B cell (primary cell): ENCODE results near the gene FADS2.

Experiments used
- EZH2 ChIP-seq: IDR thresholded peaks from 2 replicates; pipeline ENCODE4 v1.6.1; 2012; ENCODE audit warnings: borderline replicate concordance, low read depth, mild to moderate bottlenecking, moderate library complexity, low read length; ENCODE audit not compliant: insufficient read depth, poor library complexity, severe bottlenecking
- TF ChIP-seq, protein P1 (sequence below): fragments of 200-600 bp; IDR thresholded peaks from one replicate; pipeline ENCODE4 v1.8.0; 2022; ENCODE audit warnings: antibody characterized with exemption, mild to moderate bottlenecking

GRCh38 chr11:61903845-61904244 lies 75.7 kb downstream of the FADS2 start:
- TF ChIP-seq, protein P1, sequence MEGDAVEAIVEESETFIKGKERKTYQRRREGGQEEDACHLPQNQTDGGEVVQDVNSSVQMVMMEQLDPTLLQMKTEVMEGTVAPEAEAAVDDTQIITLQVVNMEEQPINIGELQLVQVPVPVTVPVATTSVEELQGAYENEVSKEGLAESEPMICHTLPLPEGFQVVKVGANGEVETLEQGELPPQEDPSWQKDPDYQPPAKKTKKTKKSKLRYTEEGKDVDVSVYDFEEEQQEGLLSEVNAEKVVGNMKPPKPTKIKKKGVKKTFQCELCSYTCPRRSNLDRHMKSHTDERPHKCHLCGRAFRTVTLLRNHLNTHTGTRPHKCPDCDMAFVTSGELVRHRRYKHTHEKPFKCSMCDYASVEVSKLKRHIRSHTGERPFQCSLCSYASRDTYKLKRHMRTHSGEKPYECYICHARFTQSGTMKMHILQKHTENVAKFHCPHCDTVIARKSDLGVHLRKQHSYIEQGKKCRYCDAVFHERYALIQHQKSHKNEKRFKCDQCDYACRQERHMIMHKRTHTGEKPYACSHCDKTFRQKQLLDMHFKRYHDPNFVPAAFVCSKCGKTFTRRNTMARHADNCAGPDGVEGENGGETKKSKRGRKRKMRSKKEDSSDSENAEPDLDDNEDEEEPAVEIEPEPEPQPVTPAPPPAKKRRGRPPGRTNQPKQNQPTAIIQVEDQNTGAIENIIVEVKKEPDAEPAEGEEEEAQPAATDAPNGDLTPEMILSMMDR: no peak
- no peak for TF ChIP-seq EZH2
